Peyer's patch (tissue), 4 donors: ENCODE measurements around the gene CASR.

ENCODE experiments used
- POLR2A ChIP-seq, 2 donors: fragments of 450-650 bp; IDR thresholded peaks; one replicate each; pipeline ENCODE4 v1.5.1; 2017; ENCODE audit warnings: antibody characterized with exemption in 2 of 2, mild to moderate bottlenecking in 2 of 2, moderate library complexity in 2 of 2
- TF ChIP-seq, protein P1 (sequence below), 6 experiments: fragments of 450-650 bp in 4 of 6; fragments of 200-600 bp in 2 of 6; sonication (generic) in 1 of 6; IDR thresholded peaks; one replicate each; pipeline ENCODE4 v1.5.1; 2017 to 2019; ENCODE audit warnings: antibody characterized with exemption in 6 of 6, mild to moderate bottlenecking in 3 of 6, moderate library complexity in 1 of 6

DNA sequence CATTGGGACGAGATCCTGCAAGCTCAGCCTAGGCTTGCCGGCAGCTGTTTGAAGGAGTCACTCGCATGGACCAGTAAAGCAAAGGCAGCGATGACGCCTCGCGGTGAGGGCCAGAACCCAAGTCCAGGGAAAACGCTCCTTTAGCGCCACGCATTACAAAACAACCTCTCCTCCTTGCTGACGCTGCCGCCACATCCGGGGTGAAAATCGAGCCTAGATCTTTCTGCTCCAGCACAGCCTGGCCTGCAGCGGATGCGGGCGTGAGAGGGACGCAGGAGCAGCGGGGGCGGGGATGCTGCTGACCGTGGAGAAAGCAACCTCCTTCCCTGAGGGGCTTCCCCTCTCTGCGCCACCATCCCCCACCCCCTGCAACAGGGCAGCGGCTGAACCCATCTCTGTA, 46.7 kb downstream of the CASR start:
- TF ChIP-seq, protein P1, sequence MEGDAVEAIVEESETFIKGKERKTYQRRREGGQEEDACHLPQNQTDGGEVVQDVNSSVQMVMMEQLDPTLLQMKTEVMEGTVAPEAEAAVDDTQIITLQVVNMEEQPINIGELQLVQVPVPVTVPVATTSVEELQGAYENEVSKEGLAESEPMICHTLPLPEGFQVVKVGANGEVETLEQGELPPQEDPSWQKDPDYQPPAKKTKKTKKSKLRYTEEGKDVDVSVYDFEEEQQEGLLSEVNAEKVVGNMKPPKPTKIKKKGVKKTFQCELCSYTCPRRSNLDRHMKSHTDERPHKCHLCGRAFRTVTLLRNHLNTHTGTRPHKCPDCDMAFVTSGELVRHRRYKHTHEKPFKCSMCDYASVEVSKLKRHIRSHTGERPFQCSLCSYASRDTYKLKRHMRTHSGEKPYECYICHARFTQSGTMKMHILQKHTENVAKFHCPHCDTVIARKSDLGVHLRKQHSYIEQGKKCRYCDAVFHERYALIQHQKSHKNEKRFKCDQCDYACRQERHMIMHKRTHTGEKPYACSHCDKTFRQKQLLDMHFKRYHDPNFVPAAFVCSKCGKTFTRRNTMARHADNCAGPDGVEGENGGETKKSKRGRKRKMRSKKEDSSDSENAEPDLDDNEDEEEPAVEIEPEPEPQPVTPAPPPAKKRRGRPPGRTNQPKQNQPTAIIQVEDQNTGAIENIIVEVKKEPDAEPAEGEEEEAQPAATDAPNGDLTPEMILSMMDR (IDR thresholded peaks at IDR 0.05) = no peak
- no peak for TF ChIP-seq POLR2A (IDR thresholded peaks at IDR 0.05)
